ENCODE measurements around the gene RAB3IP.

DNA sequence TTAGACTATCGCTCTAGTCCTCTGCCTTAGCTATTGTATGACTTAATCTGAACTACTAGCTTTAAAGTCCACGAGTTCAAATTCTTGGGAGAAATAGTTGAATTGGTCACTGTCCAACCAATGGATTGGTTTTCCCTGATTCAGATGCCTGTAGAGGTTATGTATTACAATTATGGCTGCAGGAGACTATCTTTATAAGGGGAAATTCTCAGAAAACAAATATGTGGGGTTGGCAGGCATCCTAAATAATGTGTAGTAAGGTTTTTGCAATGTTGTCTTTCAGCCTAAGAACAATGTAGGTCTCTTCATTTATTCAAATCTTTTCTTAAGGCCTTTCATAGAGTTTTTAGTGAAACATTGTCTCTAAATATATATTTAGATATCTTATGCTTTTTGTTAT, 113.3 kb downstream of the RAB3IP start:
- TF ChIP-seq, protein P1, sequence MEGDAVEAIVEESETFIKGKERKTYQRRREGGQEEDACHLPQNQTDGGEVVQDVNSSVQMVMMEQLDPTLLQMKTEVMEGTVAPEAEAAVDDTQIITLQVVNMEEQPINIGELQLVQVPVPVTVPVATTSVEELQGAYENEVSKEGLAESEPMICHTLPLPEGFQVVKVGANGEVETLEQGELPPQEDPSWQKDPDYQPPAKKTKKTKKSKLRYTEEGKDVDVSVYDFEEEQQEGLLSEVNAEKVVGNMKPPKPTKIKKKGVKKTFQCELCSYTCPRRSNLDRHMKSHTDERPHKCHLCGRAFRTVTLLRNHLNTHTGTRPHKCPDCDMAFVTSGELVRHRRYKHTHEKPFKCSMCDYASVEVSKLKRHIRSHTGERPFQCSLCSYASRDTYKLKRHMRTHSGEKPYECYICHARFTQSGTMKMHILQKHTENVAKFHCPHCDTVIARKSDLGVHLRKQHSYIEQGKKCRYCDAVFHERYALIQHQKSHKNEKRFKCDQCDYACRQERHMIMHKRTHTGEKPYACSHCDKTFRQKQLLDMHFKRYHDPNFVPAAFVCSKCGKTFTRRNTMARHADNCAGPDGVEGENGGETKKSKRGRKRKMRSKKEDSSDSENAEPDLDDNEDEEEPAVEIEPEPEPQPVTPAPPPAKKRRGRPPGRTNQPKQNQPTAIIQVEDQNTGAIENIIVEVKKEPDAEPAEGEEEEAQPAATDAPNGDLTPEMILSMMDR (IDR thresholded peaks at IDR 0.05; ENCODE audit: low read length): no peak
- no peak for TF ChIP-seq EZH2phosphoT487 (IDR thresholded peaks at IDR 0.05; ENCODE audit: low read length)

Data from MM.1S (cell line).